Measurements from ENCODE around the gene ADRM1.

The ADRM1 gene

DNA sequence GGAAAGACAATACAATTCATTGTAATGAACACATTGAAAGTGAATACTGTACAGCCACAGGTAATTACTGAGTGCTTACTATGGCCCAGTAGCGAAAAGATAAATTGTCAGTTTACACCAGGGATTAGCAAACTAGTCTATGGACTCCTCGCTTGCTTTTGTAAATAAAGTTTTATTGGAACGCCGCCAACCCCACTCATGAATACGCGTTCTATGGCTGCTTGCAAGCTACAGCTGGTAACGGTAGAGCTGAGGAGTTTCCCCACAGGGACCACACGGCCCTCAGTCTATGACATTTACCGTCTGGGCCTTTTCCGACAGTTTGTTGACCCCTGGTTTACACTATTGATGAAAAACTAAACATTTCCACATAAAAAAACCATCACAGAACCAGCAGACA, 40.1 kb downstream of the ADRM1 start:
- DNase-seq: no peak

DNA sequence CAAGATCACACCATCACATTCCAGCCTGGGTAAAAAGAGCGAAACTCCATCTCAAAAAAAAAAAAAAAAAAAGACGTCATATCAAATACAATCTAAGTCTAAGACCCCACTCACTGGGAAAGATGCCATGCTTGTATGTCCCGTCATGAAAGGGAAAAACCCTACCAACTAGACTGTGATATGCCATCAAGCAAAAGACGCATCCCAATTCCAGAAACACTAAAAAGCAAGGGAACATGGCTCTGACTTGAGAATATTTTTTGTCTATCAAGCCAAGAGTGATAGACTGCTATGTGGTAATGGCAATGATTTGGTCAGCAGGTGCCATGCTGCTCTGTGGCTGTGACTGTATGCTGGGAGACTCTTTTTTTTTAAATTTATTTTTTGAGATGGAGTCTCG, 41.3 kb downstream of the ADRM1 start:
- no peak for DNase-seq

DNA sequence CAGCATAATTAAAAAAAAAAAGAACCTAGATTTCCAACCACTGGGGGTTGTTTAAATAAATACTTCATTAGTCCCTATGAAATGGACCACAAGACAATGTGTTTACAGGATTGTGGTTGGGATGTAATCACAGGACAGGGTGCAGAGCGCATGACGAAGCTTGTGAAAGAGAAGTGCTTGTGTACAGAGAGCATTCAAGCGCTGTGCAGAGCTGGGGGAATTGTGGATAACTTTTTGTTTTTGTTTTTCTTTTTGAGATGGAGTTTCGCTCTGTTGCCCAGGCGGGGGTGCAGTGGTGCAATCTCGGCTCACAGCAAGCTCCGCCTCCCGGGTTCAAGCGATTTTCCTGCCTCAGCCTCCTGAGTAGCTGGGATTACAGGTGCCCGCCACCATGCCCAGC, 42.0 kb downstream of the ADRM1 start:
- DNase-seq: no peak

GRCh38 chr20:62345681-62346370, 43.0 kb downstream of the ADRM1 start:
- DNase-seq: no peak

DNA sequence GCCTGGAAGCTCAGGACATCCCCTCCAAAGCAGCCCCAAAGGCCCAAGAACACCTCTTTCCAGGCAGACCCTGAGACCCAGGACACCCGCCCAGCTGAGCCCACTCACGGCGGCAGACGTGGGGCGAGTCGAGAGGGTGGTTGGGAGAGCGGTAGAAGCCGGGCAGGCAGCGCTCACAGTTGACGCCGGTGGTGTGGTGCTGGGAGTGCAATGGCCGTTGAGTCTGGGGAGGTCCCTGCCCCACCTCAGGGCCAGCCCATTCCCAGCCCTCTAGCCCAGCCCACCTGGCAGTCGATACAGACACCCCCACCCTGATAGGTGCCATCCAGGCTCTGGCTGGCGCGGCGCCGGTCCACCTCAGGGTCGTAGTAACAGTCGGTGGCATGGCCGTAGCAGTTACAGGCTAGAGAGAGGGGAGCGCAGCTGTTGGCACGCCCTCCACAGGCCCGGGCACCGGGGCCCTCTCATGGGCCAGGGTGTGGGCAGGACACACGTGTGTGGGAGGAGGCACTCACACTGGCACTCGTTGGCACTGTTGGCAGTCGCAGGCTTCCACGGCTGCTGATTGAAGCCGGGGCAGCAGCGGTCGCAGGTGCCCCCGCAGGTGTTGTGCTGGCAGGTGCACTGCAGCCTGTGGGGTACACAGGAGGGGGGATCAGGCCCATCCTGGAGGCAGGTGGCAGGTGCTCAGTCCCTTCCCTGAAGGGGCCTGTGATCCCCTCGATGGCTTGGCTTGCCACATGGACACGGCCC, 43.8 kb downstream of the ADRM1 start:
- DNase-seq: no peak

- no peak for DNase-seq
These were observed 44.3 kb downstream of the ADRM1 start for GRCh38 chr20:62347151-62347404.

- DNase-seq: no peak
These were observed 44.6 kb downstream of the ADRM1 start for GRCh38 chr20:62347445-62347844.

DNA sequence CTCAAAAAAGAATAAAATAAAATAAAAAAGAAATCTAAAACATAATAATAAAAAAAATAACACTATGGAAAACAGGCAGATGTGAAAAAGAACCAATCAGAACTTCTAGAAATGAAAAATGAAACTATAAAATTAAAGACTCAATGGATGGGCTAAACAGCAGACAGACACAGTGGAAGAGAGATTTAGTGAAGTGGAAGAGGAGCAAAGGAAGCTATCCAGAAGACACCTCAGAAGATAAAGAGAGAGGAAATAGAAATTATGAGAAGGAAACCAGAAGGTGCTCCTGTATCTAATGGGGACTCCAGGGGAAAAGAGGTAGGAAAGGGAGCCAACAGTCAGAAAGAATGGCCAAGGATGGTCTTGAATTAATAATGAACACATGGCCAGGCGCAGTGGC, 45.8 kb downstream of the ADRM1 start:
- DNase-seq: no peak

DNA sequence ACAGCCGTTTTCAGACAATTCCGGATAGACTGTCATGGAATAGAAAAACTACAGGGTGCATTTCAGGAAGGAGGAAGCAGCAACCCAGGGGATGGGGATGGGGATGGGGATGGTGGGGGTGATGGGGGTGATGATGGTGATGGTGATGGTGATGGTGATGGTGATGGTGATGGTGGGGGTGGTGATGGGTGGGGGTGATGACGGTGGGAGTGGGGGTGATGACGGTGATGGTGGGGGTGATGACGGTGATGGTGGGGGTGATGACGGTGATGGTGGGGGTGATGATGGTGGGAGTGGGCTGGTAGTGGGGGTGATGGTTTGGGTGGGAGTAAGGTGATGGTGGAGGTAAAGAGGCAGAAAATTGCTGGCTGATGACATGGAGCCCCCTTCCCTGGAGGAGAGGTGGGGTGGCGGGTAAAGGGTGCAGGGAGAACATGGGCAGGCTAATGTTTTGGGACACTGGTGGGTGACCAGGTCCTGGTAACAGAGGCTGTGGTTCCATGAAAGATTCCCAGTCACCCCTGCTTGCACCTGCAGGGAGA, 46.8 kb downstream of the ADRM1 start:
- no peak for DNase-seq

DNA sequence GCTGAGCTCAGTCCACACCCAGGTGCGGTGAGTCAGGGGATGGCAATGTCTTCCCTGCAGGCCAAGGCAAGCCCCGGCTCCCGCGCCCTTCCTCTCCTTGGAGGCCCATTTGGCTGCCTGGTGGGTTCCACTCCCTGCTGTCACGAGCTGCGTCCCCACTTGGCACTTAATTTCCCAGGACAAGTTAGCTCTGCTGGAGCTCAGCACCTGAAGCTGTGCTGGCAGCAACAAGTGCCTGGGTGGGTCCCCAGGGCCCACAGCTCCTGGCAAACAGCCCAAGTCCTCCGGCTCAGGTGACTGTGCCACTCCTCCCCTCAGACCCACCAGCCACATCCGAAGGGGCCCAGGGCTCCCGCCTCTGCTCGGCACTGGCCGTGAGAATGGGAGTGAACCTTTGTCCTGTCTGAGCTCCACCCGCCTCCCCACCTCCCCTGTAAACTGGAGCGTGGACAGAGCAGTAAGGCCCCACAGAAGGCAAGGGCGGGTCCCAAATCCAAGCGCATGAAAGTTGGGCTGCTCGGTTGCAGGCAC, 47.4 kb downstream of the ADRM1 start:
- no peak for DNase-seq

DNA sequence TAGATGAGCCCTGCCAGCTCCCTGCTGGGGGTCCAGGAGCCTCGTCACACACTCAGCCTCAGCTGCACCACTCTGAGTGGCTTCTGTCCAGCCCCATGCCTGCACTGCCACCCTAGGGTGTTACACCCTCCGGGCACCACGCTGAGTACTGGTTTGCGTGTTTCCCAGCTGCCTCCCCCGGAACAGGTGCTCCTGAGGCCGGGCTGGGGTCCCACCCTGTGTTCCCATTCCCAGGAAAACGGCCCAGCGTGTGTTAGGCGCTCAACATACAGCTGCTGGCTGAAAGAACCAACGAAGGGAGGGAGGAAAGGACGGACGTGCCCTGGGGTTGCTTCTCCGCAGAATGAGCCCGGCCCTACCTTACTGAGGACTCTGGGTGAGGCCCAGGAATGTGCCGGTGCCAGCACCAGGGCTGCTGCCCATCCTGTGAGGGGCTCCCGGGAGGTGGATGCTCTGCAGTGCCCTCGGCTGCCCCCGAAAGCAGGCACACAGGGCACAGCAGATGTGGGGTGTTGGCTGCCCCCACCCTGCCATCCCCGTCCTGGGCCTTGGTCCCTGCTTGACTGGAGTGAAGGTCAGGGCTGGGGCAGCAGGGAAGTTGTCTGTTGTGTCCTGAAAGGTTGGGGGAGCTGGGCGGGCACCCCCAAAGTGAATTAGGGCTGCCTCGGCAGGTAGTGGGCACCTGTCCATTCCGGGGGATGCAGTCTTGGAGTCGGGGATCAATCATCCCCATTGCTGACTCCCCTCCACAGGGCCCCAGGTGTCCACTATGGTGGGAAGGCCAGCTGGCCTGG, 48.0 kb downstream of the ADRM1 start:
- no peak for DNase-seq

- DNase-seq: no peak
These were observed 48.9 kb downstream of the ADRM1 start for GRCh38 chr20:62351469-62352401.

DNA sequence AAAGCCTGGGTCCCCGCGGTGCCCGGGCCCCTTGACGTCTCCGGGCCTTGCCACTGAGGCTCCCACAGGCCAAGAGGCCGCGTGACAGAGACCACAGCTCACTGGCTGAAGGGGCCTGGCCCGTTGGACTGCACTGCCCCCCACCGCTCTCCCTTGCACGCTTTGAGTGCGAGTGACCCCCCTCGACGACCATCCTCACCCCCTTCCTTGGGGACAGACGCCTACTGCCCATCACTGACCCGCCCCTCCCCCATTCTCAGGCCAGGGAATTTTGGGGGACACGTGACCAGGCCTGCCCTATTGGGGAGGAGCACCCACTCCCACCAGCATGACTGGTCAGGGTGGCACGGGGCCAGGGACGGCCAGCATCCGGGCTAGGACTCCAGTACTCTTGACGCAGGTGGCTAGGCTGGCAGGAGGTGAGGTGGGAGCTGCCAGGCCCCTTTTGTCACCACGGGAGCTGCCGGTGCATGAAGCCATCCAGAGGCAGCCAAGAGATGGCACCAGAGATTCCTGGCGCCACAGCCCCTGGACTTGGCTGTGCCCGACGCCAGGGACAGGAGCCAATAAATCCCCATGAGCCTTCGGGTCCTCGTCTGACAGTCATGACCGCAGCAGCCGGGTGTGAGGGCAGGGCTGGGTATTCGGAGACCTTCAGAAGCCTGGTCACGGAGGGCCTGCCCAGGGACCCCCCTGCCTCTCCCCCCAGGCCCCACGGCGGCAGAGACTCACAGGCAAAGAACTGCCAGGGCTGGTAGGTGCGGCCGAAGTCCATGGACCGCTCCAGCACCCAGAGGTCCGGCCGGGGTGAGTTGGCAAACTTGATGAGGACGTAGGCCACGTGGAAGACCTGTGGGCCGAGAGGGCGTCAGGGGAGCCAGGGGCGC, 49.8 kb downstream of the ADRM1 start:
- DNase-seq: no peak

DNA sequence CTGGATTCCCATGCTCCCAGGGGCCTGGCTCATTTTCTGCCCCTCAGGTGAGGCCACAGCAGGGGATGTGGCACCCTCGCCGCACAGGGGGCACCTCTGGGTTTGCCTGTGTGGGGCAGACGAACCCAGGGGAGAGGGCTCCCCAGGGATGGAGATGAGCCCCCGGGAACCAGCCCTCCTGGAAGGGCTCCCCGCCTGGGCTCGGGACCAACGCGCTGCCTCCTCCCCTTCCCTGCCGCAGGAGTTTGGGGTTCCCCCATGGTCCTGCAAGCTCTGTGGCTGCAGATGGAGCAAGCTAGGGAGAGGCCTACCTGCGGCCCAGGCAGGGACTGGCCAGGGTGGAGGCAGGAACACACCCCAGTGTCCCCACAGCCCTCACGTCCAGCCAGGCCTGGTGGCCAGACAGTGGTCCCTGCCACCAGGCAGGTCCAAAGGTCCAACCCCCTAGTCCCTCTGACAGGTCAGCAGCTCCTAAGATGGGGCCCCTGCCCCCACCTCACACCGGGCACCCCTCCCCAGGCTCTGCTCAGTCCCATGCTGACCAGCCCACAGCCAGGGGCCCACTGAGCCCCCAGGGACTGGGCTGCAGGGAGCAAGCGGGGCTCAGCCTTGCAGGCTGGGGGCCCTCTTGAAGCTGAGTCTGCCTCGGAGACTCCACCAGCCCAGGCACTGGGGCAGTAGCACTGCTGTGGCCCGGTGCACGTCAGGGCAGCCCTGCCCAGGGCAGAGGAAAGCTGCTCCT, 50.7 kb downstream of the ADRM1 start:
- DNase-seq: no peak

DNA sequence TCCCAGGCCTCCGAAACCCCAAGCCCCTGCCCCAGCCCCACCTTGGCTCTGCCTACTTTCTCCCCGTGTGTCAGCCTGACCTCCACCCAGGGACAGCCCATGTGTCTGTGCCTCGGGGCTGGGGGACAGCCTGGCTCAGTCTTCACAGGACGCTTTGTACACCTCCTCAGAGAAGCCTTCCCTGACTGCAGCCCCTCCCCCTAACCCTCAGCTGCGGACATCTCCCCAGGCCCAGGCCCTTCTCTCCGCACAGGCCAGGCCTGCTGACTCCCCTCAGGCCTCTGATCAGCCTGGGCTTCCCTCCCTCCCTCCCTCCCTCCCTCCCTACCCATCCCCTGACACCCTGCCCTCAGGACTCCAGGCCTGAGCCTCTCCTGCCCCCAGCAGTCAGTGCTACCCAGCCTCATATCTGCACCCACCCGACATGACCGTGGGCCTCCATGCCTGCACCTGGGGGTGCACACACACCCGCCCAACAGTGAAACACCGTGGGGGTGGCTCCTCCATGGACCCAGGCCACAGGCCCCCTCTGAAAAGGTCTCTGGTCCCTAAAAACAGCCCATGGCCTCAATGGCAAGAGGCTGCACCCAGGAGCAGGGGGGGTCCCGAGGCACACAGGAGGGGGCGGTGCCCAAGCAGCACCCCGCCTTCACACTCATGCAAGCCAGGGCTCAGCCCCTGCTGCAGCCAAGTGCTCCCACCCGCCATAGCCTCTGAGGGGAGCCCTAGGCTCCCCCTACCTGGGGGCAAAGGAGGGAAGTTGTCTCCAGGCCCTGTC, 51.4 kb downstream of the ADRM1 start:
- DNase-seq: no peak

DNA sequence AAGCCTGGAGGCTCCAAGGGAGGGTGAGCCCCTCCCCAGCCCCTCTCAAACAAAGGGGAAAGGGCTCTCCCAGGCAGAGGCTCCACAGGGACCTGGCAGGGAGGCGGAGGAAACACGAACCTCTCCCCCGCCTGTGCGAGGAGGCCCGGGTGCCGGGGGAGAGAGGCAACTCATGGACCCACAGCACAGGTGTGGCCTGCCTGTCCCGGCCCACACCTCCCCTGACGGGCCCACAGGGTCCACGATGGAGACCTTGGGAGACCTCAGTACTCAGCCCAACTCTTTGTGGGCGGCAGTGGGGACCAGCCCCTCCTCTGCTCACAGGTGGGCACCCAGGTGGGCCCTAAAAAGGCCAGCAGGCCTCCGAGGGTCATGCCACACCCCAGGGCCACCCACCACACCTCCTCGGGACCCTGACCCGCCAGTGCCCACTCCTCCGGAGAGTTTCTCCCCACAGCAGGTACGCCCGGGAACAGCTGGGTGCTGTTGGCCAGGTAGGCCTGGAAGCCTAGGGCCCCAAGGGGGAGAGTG, 52.1 kb downstream of the ADRM1 start:
- DNase-seq: no peak

DNA sequence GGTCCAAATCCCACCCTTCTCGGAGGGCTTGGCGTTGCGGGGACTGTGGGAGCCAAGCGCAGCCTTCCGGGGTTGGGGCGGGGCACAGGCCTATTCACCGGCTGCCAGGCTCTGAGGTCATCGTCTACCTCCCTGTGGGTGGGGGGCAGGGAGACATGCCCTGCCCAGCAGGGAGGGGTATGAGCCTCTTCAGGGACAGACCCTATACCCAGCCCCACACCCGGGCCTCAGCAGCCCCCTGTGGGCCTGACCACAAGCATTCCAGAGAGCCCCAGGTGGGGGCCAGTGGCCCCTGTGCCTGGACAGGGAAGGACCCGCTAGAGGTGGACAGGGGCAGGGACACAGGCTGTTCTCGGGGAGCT, 52.7 kb downstream of the ADRM1 start:
- no peak for DNase-seq

DNA sequence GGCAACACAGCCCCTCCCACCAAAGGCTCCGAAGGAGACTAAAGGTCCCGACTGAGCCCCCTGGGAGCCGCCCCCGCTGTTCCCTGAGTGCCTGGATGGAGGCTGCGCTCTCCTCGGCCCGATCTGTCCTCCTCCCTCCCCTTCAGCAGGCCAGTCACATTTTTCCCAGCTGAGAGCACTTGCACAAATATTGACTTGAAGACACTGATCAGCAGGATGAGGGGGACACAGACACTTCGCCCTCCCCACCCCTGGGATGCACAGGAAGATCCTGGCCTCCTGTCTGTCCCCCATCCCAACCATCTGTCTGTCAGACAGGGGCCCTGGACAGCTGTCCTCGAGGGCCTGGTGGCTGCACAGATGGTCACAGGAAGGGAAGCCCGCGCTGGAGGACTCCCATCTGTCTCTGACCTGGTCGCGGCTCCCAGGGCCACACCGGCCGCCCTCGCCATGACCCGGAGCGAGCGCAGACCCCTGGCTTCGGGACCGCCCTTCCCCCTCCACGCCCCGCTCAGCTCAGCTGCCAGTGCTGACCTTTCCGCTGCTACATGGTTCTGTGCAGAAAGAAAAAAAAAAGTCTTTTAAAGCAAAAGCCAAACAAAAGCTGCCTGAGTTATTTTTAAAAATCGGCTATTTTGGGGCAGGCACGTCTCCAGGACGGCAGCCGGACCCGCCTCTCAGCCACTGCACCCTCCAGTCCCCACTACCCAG, 53.2 kb downstream of the ADRM1 start:
- no peak for DNase-seq

DNA sequence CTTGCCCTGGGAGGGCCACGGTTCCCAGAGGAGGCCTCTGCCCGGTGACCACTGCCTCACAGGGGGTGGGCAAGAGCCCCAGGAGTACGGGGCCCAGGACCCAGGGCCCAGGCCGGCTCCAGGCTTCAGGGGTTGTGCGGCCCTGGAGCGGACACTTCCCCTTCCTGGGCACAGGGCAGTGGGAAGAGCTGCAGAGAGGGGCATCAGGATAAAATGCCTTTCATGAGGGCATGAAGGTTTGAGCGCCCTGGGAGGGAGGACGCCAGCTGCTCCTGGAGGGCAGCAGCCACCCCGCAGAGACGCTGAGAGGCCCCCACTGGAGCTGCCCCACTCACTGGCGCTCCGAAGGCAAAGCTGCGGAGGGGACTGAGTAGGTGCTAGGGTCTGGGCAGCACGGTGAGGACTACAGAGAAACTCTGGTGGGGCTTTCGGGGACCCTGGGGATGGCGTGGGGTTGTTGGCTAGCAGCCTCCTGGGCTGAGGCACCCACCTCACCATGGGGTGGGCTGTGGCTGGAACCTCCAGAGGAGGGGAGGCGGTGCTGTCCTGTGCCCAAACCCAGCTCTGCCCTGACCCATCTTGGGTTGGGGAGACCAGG, 53.9 kb downstream of the ADRM1 start:
- DNase-seq: no peak

All from T1000 (cell line).